ENCODE results near the gene PCDH19.

The PCDH19 gene

GRCh38 chrX:100410901-100411801 lies 1.1 kb upstream of the PCDH19 start:
- peaks cover 61% of the 10 kb centered on the region for H3K27me3 Mint-ChIP-seq
- H3K4me1 Mint-ChIP-seq (ENCODE audit: low read depth): peaks cover 4% of the 10 kb centered on the region
- H3K4me3 Mint-ChIP-seq: no peak overlapping the region
- no peak overlapping the region for H3K27ac Mint-ChIP-seq
- H3K9me3 Mint-ChIP-seq: no peaks in the 10 kb centered on the region
- no peaks in the 10 kb centered on the region for H3K36me3 Mint-ChIP-seq (ENCODE audit: low read depth)

GRCh38 chrX:100408713-100409609 lies 1.1 kb downstream of the PCDH19 start:
- Mint-ChIP-seq H3K9me3 (no peaks in the 10 kb centered on the region), H3K4me3 (no peak overlapping the region), H3K27ac (no peak overlapping the region), H3K4me1 (ENCODE audit: low read depth) (peaks cover 4% of the 10 kb centered on the region), H3K36me3 (ENCODE audit: low read depth) (no peaks in the 10 kb centered on the region), H3K27me3 (peaks cover 61% of the 10 kb centered on the region)

- no peaks in the 10 kb centered on the region for H3K36me3 Mint-ChIP-seq (ENCODE audit: low read depth)
- peaks cover 58% of the 10 kb centered on the region for H3K27me3 Mint-ChIP-seq
- no peak overlapping the region for H3K27ac Mint-ChIP-seq
- H3K4me3 Mint-ChIP-seq: no peak overlapping the region
- H3K9me3 Mint-ChIP-seq: no peaks in the 10 kb centered on the region
- peaks cover 4% of the 10 kb centered on the region for H3K4me1 Mint-ChIP-seq (ENCODE audit: low read depth)
Measured at GRCh38 chrX:100407784-100408712, 2.0 kb downstream of the PCDH19 start.

GRCh38 chrX:100407147-100407783 lies 2.8 kb downstream of the PCDH19 start:
- peaks cover 4% of the 10 kb centered on the region for H3K4me1 Mint-ChIP-seq (ENCODE audit: low read depth)
- no peak overlapping the region for H3K27ac Mint-ChIP-seq
- H3K27me3 Mint-ChIP-seq: peaks cover 50% of the 10 kb centered on the region
- H3K4me3 Mint-ChIP-seq: no peak overlapping the region
- H3K36me3 Mint-ChIP-seq (ENCODE audit: low read depth): no peaks in the 10 kb centered on the region
- H3K9me3 Mint-ChIP-seq: no peaks in the 10 kb centered on the region

- H3K27me3 Mint-ChIP-seq: peaks cover 37% of the 10 kb centered on the region
- H3K27ac Mint-ChIP-seq: no peak overlapping the region
- H3K4me3 Mint-ChIP-seq: no peak overlapping the region
- H3K9me3 Mint-ChIP-seq: no peaks in the 10 kb centered on the region
- no peaks in the 10 kb centered on the region for H3K36me3 Mint-ChIP-seq (ENCODE audit: low read depth)
- peaks cover 4% of the 10 kb centered on the region for H3K4me1 Mint-ChIP-seq (ENCODE audit: low read depth)
Measured at GRCh38 chrX:100405424-100405823, 4.6 kb downstream of the PCDH19 start.

GRCh38 chrX:100404851-100405250 lies 5.2 kb downstream of the PCDH19 start:
- no peak overlapping the region for H3K4me3 Mint-ChIP-seq
- H3K36me3 Mint-ChIP-seq (ENCODE audit: low read depth): no peaks in the 10 kb centered on the region
- peaks cover 36% of the 10 kb centered on the region for H3K27me3 Mint-ChIP-seq
- peaks cover 3% of the 10 kb centered on the region for H3K4me1 Mint-ChIP-seq (ENCODE audit: low read depth)
- no peak overlapping the region for H3K27ac Mint-ChIP-seq
- no peaks in the 10 kb centered on the region for H3K9me3 Mint-ChIP-seq

- Mint-ChIP-seq H3K4me3 (no peak overlapping the region), H3K4me1 (ENCODE audit: low read depth) (no peaks in the 10 kb centered on the region), H3K36me3 (ENCODE audit: low read depth) (no peaks in the 10 kb centered on the region), H3K27ac (no peak overlapping the region), H3K27me3 (no peaks in the 10 kb centered on the region), H3K9me3 (no peaks in the 10 kb centered on the region)
Measured at GRCh38 chrX:100395781-100396180, 14.3 kb downstream of the PCDH19 start.

- no peak overlapping the region for H3K4me3 Mint-ChIP-seq
Measured at GRCh38 chrX:100381619-100382018, 28.5 kb downstream of the PCDH19 start.

GRCh38 chrX:100379388-100379986 lies 30.6 kb downstream of the PCDH19 start:
- H3K27ac Mint-ChIP-seq: no peak overlapping the region
- H3K9me3 Mint-ChIP-seq: no peaks in the 10 kb centered on the region
- H3K27me3 Mint-ChIP-seq: no peaks in the 10 kb centered on the region
- H3K36me3 Mint-ChIP-seq (ENCODE audit: low read depth): no peaks in the 10 kb centered on the region
- H3K4me3 Mint-ChIP-seq: no peak overlapping the region
- no peaks in the 10 kb centered on the region for H3K4me1 Mint-ChIP-seq (ENCODE audit: low read depth)

More at GRCh38 chrX:100381619-100382018, 28.5 kb downstream of the PCDH19 start:
- H3K4me1 Mint-ChIP-seq (ENCODE audit: low read depth): no peaks in the 10 kb centered on the region
- H3K27me3 Mint-ChIP-seq: no peaks in the 10 kb centered on the region
- H3K9me3 Mint-ChIP-seq: no peaks in the 10 kb centered on the region
- no peak overlapping the region for H3K27ac Mint-ChIP-seq
- H3K36me3 Mint-ChIP-seq (ENCODE audit: low read depth): no peaks in the 10 kb centered on the region

- no peaks in the 10 kb centered on the region for H3K27me3 Mint-ChIP-seq
- no peaks in the 10 kb centered on the region for H3K9me3 Mint-ChIP-seq
- no peaks in the 10 kb centered on the region for H3K4me1 Mint-ChIP-seq (ENCODE audit: low read depth)
- H3K4me3 Mint-ChIP-seq: no peak overlapping the region
- H3K36me3 Mint-ChIP-seq (ENCODE audit: low read depth): no peaks in the 10 kb centered on the region
- no peak overlapping the region for H3K27ac Mint-ChIP-seq
Measured at GRCh38 chrX:100377826-100378225, 32.2 kb downstream of the PCDH19 start.

- Mint-ChIP-seq H3K27me3 (no peaks in the 10 kb centered on the region), H3K4me3 (no peak overlapping the region), H3K4me1 (ENCODE audit: low read depth) (no peaks in the 10 kb centered on the region), H3K36me3 (ENCODE audit: low read depth) (no peaks in the 10 kb centered on the region), H3K27ac (no peak overlapping the region), H3K9me3 (no peaks in the 10 kb centered on the region)
Measured at GRCh38 chrX:100376576-100376975, 33.5 kb downstream of the PCDH19 start.

- Mint-ChIP-seq H3K9me3 (no peaks in the 10 kb centered on the region), H3K4me3 (no peak overlapping the region), H3K27me3 (no peaks in the 10 kb centered on the region), H3K36me3 (ENCODE audit: low read depth) (no peaks in the 10 kb centered on the region), H3K4me1 (ENCODE audit: low read depth) (no peaks in the 10 kb centered on the region), H3K27ac (no peak overlapping the region)
Measured at GRCh38 chrX:100373673-100374072, 36.4 kb downstream of the PCDH19 start.

GRCh38 chrX:100368167-100368566 lies 41.9 kb downstream of the PCDH19 start:
- H3K4me1 Mint-ChIP-seq (ENCODE audit: low read depth): no peaks in the 10 kb centered on the region
- no peak overlapping the region for H3K4me3 Mint-ChIP-seq
- no peak overlapping the region for H3K27ac Mint-ChIP-seq
- H3K27me3 Mint-ChIP-seq: no peaks in the 10 kb centered on the region
- H3K9me3 Mint-ChIP-seq: no peaks in the 10 kb centered on the region
- H3K36me3 Mint-ChIP-seq (ENCODE audit: low read depth): no peaks in the 10 kb centered on the region

- Mint-ChIP-seq H3K4me3 (no peak overlapping the region), H3K27me3 (no peaks in the 10 kb centered on the region), H3K27ac (no peak overlapping the region), H3K9me3 (no peaks in the 10 kb centered on the region), H3K4me1 (ENCODE audit: low read depth) (no peaks in the 10 kb centered on the region), H3K36me3 (ENCODE audit: low read depth) (no peaks in the 10 kb centered on the region)
Measured at GRCh38 chrX:100363896-100364295, 46.2 kb downstream of the PCDH19 start.
